GM12878 (cell line): ENCODE results near the gene GRM1. TPM values are rescaled to one million over a fixed set of nuclear protein-coding genes. Genes with fewer than 3 reads are reported as not detected.

Experiments
- ATAC-seq: fragments of 200-7000 bp; cut with Tn5 transposase; 3 replicates; pipeline ENCODE4 v1.9.1; 2020; ENCODE audit warnings: mild to moderate bottlenecking, moderate library complexity
- BruUV-seq: library from RNA; stranded (reverse); fragments of 400-500 nt; replicated peaks from 2 replicates; lab custom pipeline; 2021; lab: Mats Ljungman, UMichigan
- CTCF ChIA-PET: fragments of 300-600 bp; sonication (Branson Sonifier 250); formaldehyde crosslinking; extraction: SDS; loops from one replicate; lab custom pipeline; 2021; ENCODE audit warnings: inconsistent platforms; lab: Yijun Ruan, JAX
- POLR2A ChIA-PET: fragments of 350-600 bp; formaldehyde crosslinking; extraction: SDS; loops from one replicate; lab custom pipeline; 2021; ENCODE audit warnings: inconsistent platforms; lab: Charles Lee
- RAD21 ChIA-PET: fragments of 300-600 bp; sonication (Branson Sonifier 250); formaldehyde crosslinking; loops from one replicate; lab custom pipeline; 2023; ENCODE audit warnings: antibody characterized with exemption; ENCODE audit not compliant: unreplicated experiment; lab: Charles Lee
- SMC1A ChIA-PET: fragments of 300-600 bp; sonication (Branson Sonifier 250); formaldehyde crosslinking; loops from one replicate; lab custom pipeline; 2023; ENCODE audit not compliant: unreplicated experiment, uncharacterized antibody; lab: Charles Lee
- DNase-seq: peaks from one replicate; pipeline ENCODE4 v3.0.0-alpha.2; 2011; ENCODE audit warnings: low read depth, low spot score
- FAIRE-seq: peaks from 3 replicates; lab custom pipeline; 2011; peaks lifted over from hg19 to GRCh38; lab: Jason Lieb, UNC
- H2AFZ ChIP-seq: 2 replicates; pipeline ENCODE4 v1.6.0; 2011; ENCODE audit warnings: low read depth, low read length, control low read depth; ENCODE audit not compliant: control insufficient read depth
- H3K27ac ChIP-seq: 2 replicates; pipeline ENCODE4 v1.5.1; 2011; ENCODE audit warnings: control low read depth; ENCODE audit not compliant: control insufficient read depth, insufficient read depth
- H3K27me3 ChIP-seq, 2 experiments: replicated peaks in 1 of 2; 2 replicates each; pipeline versions ENCODE4 v1.6.0 to v1.6.1; 2011; ENCODE audit warnings: low read length in 1 of 2; ENCODE audit not compliant: control insufficient read depth in 2 of 2, insufficient read depth in 2 of 2
- H3K36me3 ChIP-seq, 2 experiments: 2 replicates each; pipeline ENCODE4 v1.5.1; 2011; ENCODE audit warnings: low read length in 1 of 2; ENCODE audit not compliant: control insufficient read depth in 2 of 2, insufficient read depth in 2 of 2
- H3K4me1 ChIP-seq: 2 replicates; pipeline ENCODE4 v1.6.1; 2011; ENCODE audit warnings: mild to moderate bottlenecking, low read length, moderate library complexity, mixed read lengths; ENCODE audit not compliant: control insufficient read depth, insufficient read depth
- H3K4me2 ChIP-seq: 2 replicates; pipeline ENCODE4 v1.6.0; 2011; ENCODE audit warnings: control low read depth; ENCODE audit not compliant: control insufficient read depth, insufficient read depth
- H3K4me3 ChIP-seq: fragments of 200-600 bp; sonication (generic); 2 replicates; pipeline ENCODE4 v1.5.1; 2016
- H3K79me2 ChIP-seq: 2 replicates; pipeline ENCODE4 v1.6.0; 2011; ENCODE audit warnings: low read length; ENCODE audit not compliant: control insufficient read depth, insufficient read depth
- H3K9ac ChIP-seq: 2 replicates; pipeline ENCODE4 v1.8.0; 2011; ENCODE audit warnings: low read length, control low read depth, mixed read lengths; ENCODE audit not compliant: control insufficient read depth, insufficient read depth
- H3K9me3 ChIP-seq: replicated peaks from 3 replicates; pipeline ENCODE4 v1.5.1; 2011; ENCODE audit warnings: mild to moderate bottlenecking, low read length; ENCODE audit not compliant: control insufficient read depth, insufficient read depth
- H4K20me1 ChIP-seq: 2 replicates; pipeline ENCODE4 v1.6.0; 2011; ENCODE audit not compliant: control insufficient read depth, insufficient read depth
- BCL11A ChIP-seq: IDR thresholded peaks from 2 replicates; pipeline ENCODE4 v1.6.1; 2011; ENCODE audit warnings: low read depth, low read length
- FOS ChIP-seq: IDR thresholded peaks from 3 replicates; pipeline ENCODE4 v1.6.1; 2011; ENCODE audit warnings: borderline replicate concordance; ENCODE audit not compliant: insufficient read length; ENCODE audit errors: extremely low read depth
- FOXK2 ChIP-seq: fragments of 450-650 bp; IDR thresholded peaks from 2 replicates; pipeline ENCODE4 v1.6.1; 2017; ENCODE audit warnings: mild to moderate bottlenecking, moderate library complexity
- GATAD2B ChIP-seq: fragments of 450-650 bp; conservative IDR thresholded peaks from 2 replicates; pipeline ENCODE4 v1.6.1; 2017; ENCODE audit warnings: low read depth, mild to moderate bottlenecking, moderate library complexity
- HDAC6 ChIP-seq: fragments of 200-600 bp; sonication (generic); IDR thresholded peaks from one replicate; pipeline ENCODE4 v1.8.0; 2017; ENCODE audit warnings: antibody characterized with exemption; ENCODE audit not compliant: unreplicated experiment
- IKZF2 ChIP-seq, 2 experiments: fragments of 450-650 bp; IDR thresholded peaks; 2 replicates each; pipeline ENCODE4 v1.6.1; 2017; ENCODE audit warnings: mild to moderate bottlenecking in 2 of 2, moderate library complexity in 2 of 2
- JUNB ChIP-seq: IDR thresholded peaks from 2 replicates; pipeline ENCODE4 v1.6.1; 2016; ENCODE audit warnings: antibody characterized with exemption, mild to moderate bottlenecking
- POU2F2 ChIP-seq: IDR thresholded peaks from 3 replicates; pipeline ENCODE4 v1.6.1; 2011; ENCODE audit warnings: low read depth, mild to moderate bottlenecking, low read length, borderline replicate concordance
- RUNX3 ChIP-seq: IDR thresholded peaks from 2 replicates; pipeline ENCODE4 v1.6.1; 2012; ENCODE audit warnings: low read length, inconsistent platforms
- STAT3 ChIP-seq: IDR thresholded peaks from 2 replicates; pipeline ENCODE4 v1.6.1; 2011; ENCODE audit warnings: low read depth, low read length, improper control_type of control experiment
- TCF7 ChIP-seq: IDR thresholded peaks from 2 replicates; pipeline ENCODE4 v1.6.1; 2014; ENCODE audit warnings: antibody characterized with exemption, borderline replicate concordance
- ZNF207 ChIP-seq: fragments of 450-650 bp; IDR thresholded peaks from 2 replicates; pipeline ENCODE4 v1.6.1; 2014; ENCODE audit warnings: antibody characterized with exemption, mild to moderate bottlenecking, borderline replicate concordance
- ZNF384 ChIP-seq: IDR thresholded peaks from 2 replicates; pipeline ENCODE4 v1.6.1; 2012; ENCODE audit warnings: low read depth, mild to moderate bottlenecking, low read length, improper control_type of control experiment, borderline replicate concordance
- WGBS: methylation state at CpG from one replicate; pipeline ENCODE4 v1.1.6; 2016; ENCODE audit warnings: low lambda C conversion rate; ENCODE audit not compliant: insufficient replicate concordance, insufficient coverage; ENCODE audit errors: missing lambda C conversion rate; 5-methylcytosine and 5-hydroxymethylcytosine counted together
- in situ Hi-C: fragments of 300-500 bp; cut with MboI; formaldehyde crosslinking; loops from 9 replicates; pipeline ENCODE4 v1.14.3; 2018; ENCODE audit warnings: mixed read lengths
- intact Hi-C: fragments of 100-400 bp; cut with micrococcal nuclease; formaldehyde crosslinking; loops from one replicate; pipeline ENCODE4 v1.14.2; 2022; ENCODE audit not compliant: unreplicated experiment
- polyA plus RNA-seq, 11 experiments: library from polyadenylated mRNA; depleted of rRNA in 4 of 11; unstranded in 6 of 11; stranded (reverse) in 5 of 11; fragments of >200 nt; fragmentation: Nextera tagmentation in 4 of 11; fragmentation: Illumina TruSeq in 1 of 11; extraction: Ambion mirVana in 4 of 11; extraction: Trizol in 1 of 11; gene quantifications; 1 replicate in 1 of 11; 2 replicates in 10 of 11; pipeline versions ENCODE4 v1.2.1 to v1.2.3, GENCODE V29; 2011 to 2016; ENCODE audit warnings: inconsistent platforms in 2 of 11, missing spikeins in 2 of 11, low read depth in 1 of 11
- total RNA-seq, 4 experiments: library from RNA; depleted of rRNA in 3 of 4; stranded (reverse); fragments of >200 nt in 3 of 4; fragmentation: Illumina TruSeq in 1 of 4; extraction: Trizol in 1 of 4; gene quantifications; 2 replicates each; pipeline versions ENCODE4 v1.2.1 to v1.2.3, GENCODE V29; 2013 to 2021
- TF ChIP-seq, protein P1 (sequence below): fragments of 450-650 bp; IDR thresholded peaks from 2 replicates; pipeline ENCODE4 v1.6.1; 2017; ENCODE audit warnings: mild to moderate bottlenecking, moderate library complexity
- TF ChIP-seq, protein P2 (sequence below): fragments of 450-650 bp; IDR thresholded peaks from 2 replicates; pipeline ENCODE4 v1.6.1; 2017; ENCODE audit warnings: low read depth, mild to moderate bottlenecking, moderate library complexity
- TF ChIP-seq, protein P3 (sequence below): IDR thresholded peaks from 2 replicates; pipeline ENCODE4 v1.6.1; 2012; ENCODE audit warnings: mild to moderate bottlenecking, low read depth, low read length

Gene GRM1
- total and polyA plus RNA-seq, 10 of the 15 experiments (the other 5 are each of a cell fraction or from before 2014, with no cell fraction given), result 0.04 TPM; not detected in 9

DNA sequence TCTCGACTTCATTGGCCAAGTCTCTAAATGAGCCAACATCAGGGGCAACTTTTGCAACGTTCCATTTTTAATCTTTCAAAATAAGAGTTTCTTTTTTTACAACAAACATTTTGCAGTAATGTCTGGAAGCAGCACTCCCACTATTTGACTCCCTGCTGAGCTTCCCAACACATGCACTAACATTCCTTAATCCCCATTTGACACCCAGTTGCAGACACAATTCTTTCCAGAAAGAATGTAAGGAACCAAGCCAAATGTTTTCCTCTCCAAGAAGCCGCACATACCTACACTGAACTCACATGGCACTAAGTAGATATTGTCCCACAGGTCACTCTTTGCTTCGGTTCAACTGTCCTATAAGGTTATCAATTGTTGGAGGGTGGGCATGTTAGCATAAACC is 165.6 kb downstream of the GRM1 start (continued):
- TF ChIP-seq STAT3, result no peak
- no peak for TF ChIP-seq IKZF2 (IDR thresholded peaks at IDR 0.05)
- TF ChIP-seq, protein P1, sequence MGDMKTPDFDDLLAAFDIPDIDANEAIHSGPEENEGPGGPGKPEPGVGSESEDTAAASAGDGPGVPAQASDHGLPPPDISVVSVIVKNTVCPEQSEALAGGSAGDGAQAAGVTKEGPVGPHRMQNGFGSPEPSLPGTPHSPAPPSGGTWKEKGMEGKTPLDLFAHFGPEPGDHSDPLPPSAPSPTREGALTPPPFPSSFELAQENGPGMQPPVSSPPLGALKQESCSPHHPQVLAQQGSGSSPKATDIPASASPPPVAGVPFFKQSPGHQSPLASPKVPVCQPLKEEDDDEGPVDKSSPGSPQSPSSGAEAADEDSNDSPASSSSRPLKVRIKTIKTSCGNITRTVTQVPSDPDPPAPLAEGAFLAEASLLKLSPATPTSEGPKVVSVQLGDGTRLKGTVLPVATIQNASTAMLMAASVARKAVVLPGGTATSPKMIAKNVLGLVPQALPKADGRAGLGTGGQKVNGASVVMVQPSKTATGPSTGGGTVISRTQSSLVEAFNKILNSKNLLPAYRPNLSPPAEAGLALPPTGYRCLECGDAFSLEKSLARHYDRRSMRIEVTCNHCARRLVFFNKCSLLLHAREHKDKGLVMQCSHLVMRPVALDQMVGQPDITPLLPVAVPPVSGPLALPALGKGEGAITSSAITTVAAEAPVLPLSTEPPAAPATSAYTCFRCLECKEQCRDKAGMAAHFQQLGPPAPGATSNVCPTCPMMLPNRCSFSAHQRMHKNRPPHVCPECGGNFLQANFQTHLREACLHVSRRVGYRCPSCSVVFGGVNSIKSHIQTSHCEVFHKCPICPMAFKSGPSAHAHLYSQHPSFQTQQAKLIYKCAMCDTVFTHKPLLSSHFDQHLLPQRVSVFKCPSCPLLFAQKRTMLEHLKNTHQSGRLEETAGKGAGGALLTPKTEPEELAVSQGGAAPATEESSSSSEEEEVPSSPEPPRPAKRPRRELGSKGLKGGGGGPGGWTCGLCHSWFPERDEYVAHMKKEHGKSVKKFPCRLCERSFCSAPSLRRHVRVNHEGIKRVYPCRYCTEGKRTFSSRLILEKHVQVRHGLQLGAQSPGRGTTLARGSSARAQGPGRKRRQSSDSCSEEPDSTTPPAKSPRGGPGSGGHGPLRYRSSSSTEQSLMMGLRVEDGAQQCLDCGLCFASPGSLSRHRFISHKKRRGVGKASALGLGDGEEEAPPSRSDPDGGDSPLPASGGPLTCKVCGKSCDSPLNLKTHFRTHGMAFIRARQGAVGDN, result no peak
- TF ChIP-seq, all 136 proteins: peak for 0

DNA sequence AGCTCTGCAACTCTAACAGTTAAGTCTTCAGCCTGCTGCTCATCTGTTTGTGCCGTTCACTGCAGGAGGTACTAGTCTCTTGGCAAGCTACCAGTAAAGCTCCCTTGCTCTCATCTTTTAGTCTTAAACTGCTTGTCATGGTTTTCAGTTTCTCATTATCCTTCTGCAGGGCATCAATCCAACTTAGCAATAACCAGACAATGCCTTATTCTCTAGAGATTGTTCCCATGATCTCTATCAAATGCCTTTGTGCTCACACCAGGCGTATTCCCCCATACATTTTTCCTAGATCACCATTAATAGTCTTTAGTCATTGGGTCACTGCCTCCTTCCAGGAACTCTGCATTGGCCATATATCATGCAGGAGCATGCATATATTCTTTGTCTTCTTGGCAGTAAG is 171.3 kb downstream of the GRM1 start:
- ATAC-seq (no peak), DNase-seq (no peak), FAIRE-seq (no peak)
- Histone ChIP-seq H3K27ac (no peak overlapping the region), H3K9ac (no peak overlapping the region), H4K20me1 (no peaks in the 10 kb centered on the region), H3K4me1 (no peaks in the 10 kb centered on the region), H3K27me3 (no peaks in the 10 kb centered on the region), H2AFZ (no peak overlapping the region), H3K36me3 (no peaks in the 10 kb centered on the region), H3K4me2 (no peak overlapping the region), H3K9me3 (no peaks in the 10 kb centered on the region), H3K79me2 (no peaks in the 10 kb centered on the region), H3K4me3 (no peak overlapping the region)
- BruUV-seq, result no TSS peak
- 12% methylated on average over 2 of the region's 2 CpGs for WGBS
- CTCF ChIA-PET, result no interaction called here
- SMC1A ChIA-PET, result no interaction called here
- TF ChIP-seq TCF7 (no peak), RUNX3 (no peak), GATAD2B (no peak), ZNF384 (no peak), FOS (no peak), FOXK2 (no peak), HDAC6 (no peak), BCL11A (no peak), POU2F2 (no peak), ZNF207 (no peak), JUNB (no peak)
- TF ChIP-seq, protein P2, sequence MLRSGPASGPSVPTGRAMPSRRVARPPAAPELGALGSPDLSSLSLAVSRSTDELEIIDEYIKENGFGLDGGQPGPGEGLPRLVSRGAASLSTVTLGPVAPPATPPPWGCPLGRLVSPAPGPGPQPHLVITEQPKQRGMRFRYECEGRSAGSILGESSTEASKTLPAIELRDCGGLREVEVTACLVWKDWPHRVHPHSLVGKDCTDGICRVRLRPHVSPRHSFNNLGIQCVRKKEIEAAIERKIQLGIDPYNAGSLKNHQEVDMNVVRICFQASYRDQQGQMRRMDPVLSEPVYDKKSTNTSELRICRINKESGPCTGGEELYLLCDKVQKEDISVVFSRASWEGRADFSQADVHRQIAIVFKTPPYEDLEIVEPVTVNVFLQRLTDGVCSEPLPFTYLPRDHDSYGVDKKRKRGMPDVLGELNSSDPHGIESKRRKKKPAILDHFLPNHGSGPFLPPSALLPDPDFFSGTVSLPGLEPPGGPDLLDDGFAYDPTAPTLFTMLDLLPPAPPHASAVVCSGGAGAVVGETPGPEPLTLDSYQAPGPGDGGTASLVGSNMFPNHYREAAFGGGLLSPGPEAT, result no peak
- TF ChIP-seq, protein P3, sequence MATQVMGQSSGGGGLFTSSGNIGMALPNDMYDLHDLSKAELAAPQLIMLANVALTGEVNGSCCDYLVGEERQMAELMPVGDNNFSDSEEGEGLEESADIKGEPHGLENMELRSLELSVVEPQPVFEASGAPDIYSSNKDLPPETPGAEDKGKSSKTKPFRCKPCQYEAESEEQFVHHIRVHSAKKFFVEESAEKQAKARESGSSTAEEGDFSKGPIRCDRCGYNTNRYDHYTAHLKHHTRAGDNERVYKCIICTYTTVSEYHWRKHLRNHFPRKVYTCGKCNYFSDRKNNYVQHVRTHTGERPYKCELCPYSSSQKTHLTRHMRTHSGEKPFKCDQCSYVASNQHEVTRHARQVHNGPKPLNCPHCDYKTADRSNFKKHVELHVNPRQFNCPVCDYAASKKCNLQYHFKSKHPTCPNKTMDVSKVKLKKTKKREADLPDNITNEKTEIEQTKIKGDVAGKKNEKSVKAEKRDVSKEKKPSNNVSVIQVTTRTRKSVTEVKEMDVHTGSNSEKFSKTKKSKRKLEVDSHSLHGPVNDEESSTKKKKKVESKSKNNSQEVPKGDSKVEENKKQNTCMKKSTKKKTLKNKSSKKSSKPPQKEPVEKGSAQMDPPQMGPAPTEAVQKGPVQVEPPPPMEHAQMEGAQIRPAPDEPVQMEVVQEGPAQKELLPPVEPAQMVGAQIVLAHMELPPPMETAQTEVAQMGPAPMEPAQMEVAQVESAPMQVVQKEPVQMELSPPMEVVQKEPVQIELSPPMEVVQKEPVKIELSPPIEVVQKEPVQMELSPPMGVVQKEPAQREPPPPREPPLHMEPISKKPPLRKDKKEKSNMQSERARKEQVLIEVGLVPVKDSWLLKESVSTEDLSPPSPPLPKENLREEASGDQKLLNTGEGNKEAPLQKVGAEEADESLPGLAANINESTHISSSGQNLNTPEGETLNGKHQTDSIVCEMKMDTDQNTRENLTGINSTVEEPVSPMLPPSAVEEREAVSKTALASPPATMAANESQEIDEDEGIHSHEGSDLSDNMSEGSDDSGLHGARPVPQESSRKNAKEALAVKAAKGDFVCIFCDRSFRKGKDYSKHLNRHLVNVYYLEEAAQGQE, result no peak
- intact Hi-C loops, result no loop called here
- POLR2A ChIA-PET, result no interaction called here
- RAD21 ChIA-PET, result no interaction called here
- in situ Hi-C loops, result no loop called here
